ENCODE data around the gene PRKN. TPM values are rescaled to one million over a fixed set of nuclear protein-coding genes. Genes with fewer than 3 reads are reported as not detected.
A peak's percentile ranks its signal among the peaks of the same experiment; 100 is the strongest.

The PRKN gene
- total and polyA plus RNA-seq, 9 of the 15 experiments (the other 6 are each of a cell fraction or from before 2014, with no cell fraction given), result 0.03 to 0.96 (median 0.15) TPM; not detected in 2

- TF ChIP-seq JUND (IDR thresholded peaks at IDR 0.05; ENCODE audit: borderline replicate concordance, low read depth, low read length) (no peak), JUND (tag; IDR thresholded peaks at IDR 0.05; ENCODE audit: borderline replicate concordance, low read depth, low read length) (peak; percentile 17; the same call in 1 of the 3 replicates), NCOR1 (IDR thresholded peaks at IDR 0.05) (peak; percentile 91), SOX6 (IDR thresholded peaks at IDR 0.05) (peak; percentile 83), RNF2 (IDR thresholded peaks at IDR 0.05) (no peak), CBX3 (IDR thresholded peaks at IDR 0.05; ENCODE audit: borderline replicate concordance in 1 of 2, low read length in 2 of 2) (no peak), E2F6 (IDR thresholded peaks at IDR 0.05; ENCODE audit: borderline replicate concordance in 1 of 2, extremely low read depth in 1 of 2, insufficient read depth in 1 of 2, insufficient read length in 1 of 2, low read depth in 1 of 2, low read length in 1 of 2, poor library complexity in 1 of 2, severe bottlenecking in 1 of 2) (no peak), KDM2B (CRISPR knock-in tag; IDR thresholded peaks at IDR 0.05) (no peak), STAG1 (CRISPR knock-in tag; IDR thresholded peaks at IDR 0.05; ENCODE audit: borderline replicate concordance) (no peak), ZBTB26 (CRISPR knock-in tag; IDR thresholded peaks at IDR 0.05) (no peak), ZNF644 (tag; IDR thresholded peaks at IDR 0.05; ENCODE audit: low read depth) (no peak), NR0B1 (IDR thresholded peaks at IDR 0.05; ENCODE audit: partially characterized antibody) (no peak), MGA (IDR thresholded peaks at IDR 0.05) (no peak; the same call in 1 of the 2 replicates)
Observed at GRCh38 chr6:161407581-161407980, 1320.0 kb downstream of the PRKN start (continued).
